ENCODE data around the gene CTCF. TPM values are rescaled to one million over a fixed set of nuclear protein-coding genes. Genes with fewer than 3 reads are reported as not detected.

The CTCF gene
- total and polyA plus RNA-seq, 10 donors: 24.4 to 67.7 (median 48.6) TPM

DNA sequence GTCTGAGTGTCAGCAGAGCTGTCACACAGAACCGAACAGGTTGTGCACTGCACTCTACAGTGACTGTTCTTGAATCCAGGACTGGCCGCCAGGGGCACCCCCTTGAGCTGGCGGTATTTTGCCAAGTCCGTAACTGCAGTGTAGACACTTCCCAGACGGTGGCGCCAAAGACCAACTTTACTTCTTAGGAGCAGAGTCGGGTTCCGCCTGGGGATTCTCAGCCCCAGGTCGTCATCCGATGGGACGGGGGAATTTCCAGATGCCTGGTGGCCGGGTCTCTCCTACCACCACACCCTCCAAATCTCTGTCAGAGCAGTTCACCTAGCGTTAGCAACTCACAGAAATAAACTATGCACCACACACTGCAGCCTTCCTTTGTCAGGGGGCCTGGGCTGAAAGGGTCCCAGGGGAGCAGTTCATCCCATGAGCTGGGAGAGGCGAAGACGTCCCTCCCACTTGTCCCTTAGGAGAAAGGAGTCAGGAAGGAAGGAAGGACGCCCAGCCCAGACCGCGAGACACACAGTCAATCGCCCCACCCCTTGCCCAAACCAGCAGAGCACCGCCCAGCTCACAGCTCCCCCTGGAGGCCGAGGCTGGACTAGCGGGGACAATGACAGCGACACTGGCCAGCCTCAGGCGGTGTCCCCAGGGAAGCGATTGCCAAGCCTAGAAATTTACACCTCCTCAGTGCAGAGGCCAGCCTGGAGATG, 41.1 kb upstream of the CTCF start:
- intact Hi-C loops (cut with DNase I; ENCODE audit: low total_unique reads): loop anchor here (10.0 kb wide), 1 partner anchor 284 kb away; the partner anchor contains the start of genes RANBP10 and TSNAXIP1
- DNase-seq: peak; percentile 98
- peaks cover 11 to 75% (median 47%) of the 10 kb centered on the region in 6 donors for H3K4me1 ChIP-seq
- TF ChIP-seq POLR2AphosphoS5 (IDR thresholded peaks at IDR 0.05) (peak; percentile 77 to 83 (median 82)), POLR2A (IDR thresholded peaks at IDR 0.05) (no peak)
- TF ChIP-seq, protein P1, sequence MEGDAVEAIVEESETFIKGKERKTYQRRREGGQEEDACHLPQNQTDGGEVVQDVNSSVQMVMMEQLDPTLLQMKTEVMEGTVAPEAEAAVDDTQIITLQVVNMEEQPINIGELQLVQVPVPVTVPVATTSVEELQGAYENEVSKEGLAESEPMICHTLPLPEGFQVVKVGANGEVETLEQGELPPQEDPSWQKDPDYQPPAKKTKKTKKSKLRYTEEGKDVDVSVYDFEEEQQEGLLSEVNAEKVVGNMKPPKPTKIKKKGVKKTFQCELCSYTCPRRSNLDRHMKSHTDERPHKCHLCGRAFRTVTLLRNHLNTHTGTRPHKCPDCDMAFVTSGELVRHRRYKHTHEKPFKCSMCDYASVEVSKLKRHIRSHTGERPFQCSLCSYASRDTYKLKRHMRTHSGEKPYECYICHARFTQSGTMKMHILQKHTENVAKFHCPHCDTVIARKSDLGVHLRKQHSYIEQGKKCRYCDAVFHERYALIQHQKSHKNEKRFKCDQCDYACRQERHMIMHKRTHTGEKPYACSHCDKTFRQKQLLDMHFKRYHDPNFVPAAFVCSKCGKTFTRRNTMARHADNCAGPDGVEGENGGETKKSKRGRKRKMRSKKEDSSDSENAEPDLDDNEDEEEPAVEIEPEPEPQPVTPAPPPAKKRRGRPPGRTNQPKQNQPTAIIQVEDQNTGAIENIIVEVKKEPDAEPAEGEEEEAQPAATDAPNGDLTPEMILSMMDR (IDR thresholded peaks at IDR 0.05 in 8 of 11, conservative IDR thresholded peaks at IDR 0.05 in 3 of 11): peak; percentile 80 to 99 (median 90)
- peak overlapping the region; percentile 84 to 97 (median 94) for H3K27ac ChIP-seq
- H3K4me3 ChIP-seq: peak overlapping the region; percentile 14 to 66 (median 42)
- WGBS, 5 donors: 0 to 1% (median 0%) methylated on average over 19 to 25 of the region's 25 CpGs
- H3K27me3 ChIP-seq (replicated peaks in 1 of 7): no peaks in the 10 kb centered on the region
- no peaks in the 10 kb centered on the region for H3K36me3 ChIP-seq
- no peaks in the 10 kb centered on the region for H3K9me3 ChIP-seq

DNA sequence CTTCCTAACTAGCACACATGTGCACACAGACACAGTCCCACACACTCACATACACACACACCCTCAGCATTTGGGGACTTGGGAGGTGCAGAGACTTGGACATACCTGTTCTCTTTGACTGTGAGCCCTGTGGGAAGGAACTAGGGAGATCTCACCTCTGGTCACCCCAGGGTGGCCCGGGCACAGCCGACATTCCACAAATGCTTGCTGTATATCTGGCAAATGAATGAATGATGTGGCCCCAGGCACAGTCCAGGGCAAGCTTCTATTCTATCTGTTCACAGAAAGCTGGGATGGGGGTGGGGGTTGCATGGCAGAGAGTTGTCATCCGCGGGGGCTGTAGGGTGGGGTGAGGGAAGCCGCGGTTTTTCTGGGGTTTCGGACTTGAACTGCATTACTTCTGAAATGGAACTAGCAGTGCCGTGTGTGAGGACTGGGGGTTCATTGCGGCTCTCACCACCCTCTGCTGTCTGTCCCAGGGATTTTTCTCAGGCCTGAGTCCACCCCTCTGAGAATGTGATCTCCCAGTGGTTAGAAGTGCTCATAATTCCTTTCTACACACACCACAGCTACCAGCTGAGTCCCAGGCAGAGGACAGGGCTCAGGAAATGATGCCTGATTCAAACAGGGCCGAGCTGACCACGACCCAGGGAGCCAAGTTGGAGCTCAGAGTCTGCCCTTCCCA, 37.0 kb upstream of the CTCF start:
- Histone ChIP-seq H3K36me3 (no peaks in the 10 kb centered on the region), H3K4me1 (peaks cover 4 to 69% (median 35%) of the 10 kb centered on the region in 6 donors), H3K27me3 (replicated peaks in 1 of 7) (peaks cover 0 to 11% (median 0%) of the 10 kb centered on the region in 7 donors), H3K9me3 (no peaks in the 10 kb centered on the region), H3K4me3 (no peak overlapping the region), H3K27ac (no peak overlapping the region)
- TF ChIP-seq POLR2A (IDR thresholded peaks at IDR 0.05) (no peak), POLR2AphosphoS5 (IDR thresholded peaks at IDR 0.05) (no peak)
- TF ChIP-seq, protein P1 (IDR thresholded peaks at IDR 0.05 in 8 of 11, conservative IDR thresholded peaks at IDR 0.05 in 3 of 11): no peak
- DNase-seq: no peak
- intact Hi-C loops (cut with DNase I; ENCODE audit: low total_unique reads): loop anchor here (10.0 kb wide), 1 partner anchor 279 kb away; the partner anchor contains the start of genes RANBP10 and TSNAXIP1
- WGBS, 5 donors: 65 to 78% (median 77%) methylated on average over 10 to 11 of the region's 11 CpGs

DNA sequence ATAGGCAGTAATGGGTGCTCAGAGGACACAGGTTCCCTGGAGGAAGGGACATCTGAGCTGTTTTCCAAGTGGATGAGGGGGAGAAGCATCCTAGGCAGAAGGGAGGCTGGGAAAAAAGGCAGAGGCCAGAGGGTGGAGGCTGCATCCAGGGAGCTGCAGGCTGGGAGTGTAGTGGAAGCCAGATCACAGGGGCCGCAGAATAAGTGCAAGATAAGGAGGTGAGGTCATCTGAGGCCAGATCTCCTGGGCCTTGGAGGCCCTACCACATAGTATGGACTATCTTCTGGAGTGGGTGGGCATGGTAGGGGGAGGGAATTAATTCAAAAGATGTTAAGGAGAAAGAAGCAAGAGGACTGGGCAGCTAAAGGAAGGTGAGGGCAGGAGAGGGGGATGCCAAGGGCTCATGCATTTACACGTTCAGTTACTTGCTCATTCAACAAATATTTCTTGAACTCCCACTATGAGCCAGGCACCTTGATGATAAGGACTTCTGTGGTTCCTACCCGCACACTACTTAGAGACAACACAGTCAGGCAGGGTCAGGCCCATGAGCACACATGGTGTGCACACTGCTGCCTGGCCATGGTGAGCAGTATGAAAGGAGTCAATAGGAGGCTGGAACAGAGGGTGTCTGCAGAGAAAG, 36.1 kb upstream of the CTCF start:
- no peak for TF ChIP-seq POLR2AphosphoS5 (IDR thresholded peaks at IDR 0.05)
- no peak for TF ChIP-seq POLR2A (IDR thresholded peaks at IDR 0.05)
- TF ChIP-seq, protein P1 (IDR thresholded peaks at IDR 0.05 in 8 of 11, conservative IDR thresholded peaks at IDR 0.05 in 3 of 11): no peak
- Histone ChIP-seq H3K27ac (no peak overlapping the region), H3K36me3 (no peaks in the 10 kb centered on the region), H3K9me3 (no peaks in the 10 kb centered on the region), H3K27me3 (replicated peaks in 1 of 7) (peaks cover 0 to 16% (median 0%) of the 10 kb centered on the region in 7 donors), H3K4me1 (peaks cover 13 to 69% (median 37%) of the 10 kb centered on the region in 6 donors), H3K4me3 (no peak overlapping the region)
- no peak for DNase-seq
- intact Hi-C loops (cut with DNase I; ENCODE audit: low total_unique reads): loop anchor here (10.0 kb wide), 1 partner anchor 279 kb away; the partner anchor contains the start of genes RANBP10 and TSNAXIP1
- WGBS, 5 donors: 85 to 95% (median 93%) methylated on average over 3 of the region's 3 CpGs

Measured in spleen (tissue), 11 donors.